Suprapubic skin (tissue), 4 donors: Measurements from ENCODE around the gene WDFY2. TPM values are rescaled to one million over a fixed set of nuclear protein-coding genes. Genes with fewer than 3 reads are reported as not detected.

Experiments
- DNase-seq, 2 donors: peaks; one replicate each; pipeline ENCODE4 v3.0.0-alpha.2; 2019; ENCODE audit warnings: low spot score in 2 of 2
- H3K27ac ChIP-seq: fragments of 200-600 bp; sonication (generic); one replicate; pipeline ENCODE4 v1.5.1; 2019
- H3K27me3 ChIP-seq: fragments of 200-600 bp; sonication (generic); one replicate; pipeline ENCODE4 v1.5.1; 2019
- H3K36me3 ChIP-seq: fragments of 200-600 bp; sonication (generic); one replicate; pipeline ENCODE4 v1.5.1; 2019
- H3K4me1 ChIP-seq: fragments of 200-600 bp; sonication (generic); one replicate; pipeline ENCODE4 v1.5.1; 2019
- H3K4me3 ChIP-seq: fragments of 200-600 bp; sonication (generic); one replicate; pipeline ENCODE4 v1.5.1; 2019; ENCODE audit warnings: mild to moderate bottlenecking
- H3K9me3 ChIP-seq: fragments of 200-600 bp; sonication (generic); one replicate; pipeline ENCODE4 v1.5.1; 2019
- EP300 ChIP-seq: sonication (generic); formaldehyde crosslinking; IDR thresholded peaks from one replicate; pipeline ENCODE4 v1.6.1; 2017; ENCODE audit warnings: antibody characterized with exemption
- POLR2A ChIP-seq, 2 donors: fragments of 450-650 bp; IDR thresholded peaks; one replicate each; pipeline ENCODE4 v1.6.1; 2017; ENCODE audit warnings: antibody characterized with exemption in 2 of 2, mild to moderate bottlenecking in 2 of 2, moderate library complexity in 2 of 2
- POLR2AphosphoS5 ChIP-seq, 3 donors: sonication (generic); formaldehyde crosslinking; IDR thresholded peaks; one replicate each; pipeline ENCODE4 v1.6.1; 2017; ENCODE audit warnings: antibody characterized with exemption in 3 of 3
- WGBS: methylation state at CpG from one replicate; pipeline ENCODE4 v1.1.5; 2018; 5-methylcytosine and 5-hydroxymethylcytosine counted together
- total RNA-seq, 4 donors: library from RNA; depleted of rRNA; stranded (reverse); fragments of >200 nt; gene quantifications; one replicate each; pipeline ENCODE4 v1.1.0, GENCODE V29; 2016
- TF ChIP-seq, protein P1 (sequence below), 2 donors: fragments of 200-600 bp in 1 of 2; fragments of 450-650 bp in 1 of 2; sonication (generic) in 1 of 2; IDR thresholded peaks; one replicate each; pipeline ENCODE4 v1.5.1; 2016 to 2019; ENCODE audit warnings: antibody characterized with exemption in 2 of 2, mild to moderate bottlenecking in 1 of 2, moderate library complexity in 1 of 2

Gene WDFY2
- total RNA-seq, 4 donors from 2014 or later, result 35.3 to 99.2 (median 40.4) TPM

DNA sequence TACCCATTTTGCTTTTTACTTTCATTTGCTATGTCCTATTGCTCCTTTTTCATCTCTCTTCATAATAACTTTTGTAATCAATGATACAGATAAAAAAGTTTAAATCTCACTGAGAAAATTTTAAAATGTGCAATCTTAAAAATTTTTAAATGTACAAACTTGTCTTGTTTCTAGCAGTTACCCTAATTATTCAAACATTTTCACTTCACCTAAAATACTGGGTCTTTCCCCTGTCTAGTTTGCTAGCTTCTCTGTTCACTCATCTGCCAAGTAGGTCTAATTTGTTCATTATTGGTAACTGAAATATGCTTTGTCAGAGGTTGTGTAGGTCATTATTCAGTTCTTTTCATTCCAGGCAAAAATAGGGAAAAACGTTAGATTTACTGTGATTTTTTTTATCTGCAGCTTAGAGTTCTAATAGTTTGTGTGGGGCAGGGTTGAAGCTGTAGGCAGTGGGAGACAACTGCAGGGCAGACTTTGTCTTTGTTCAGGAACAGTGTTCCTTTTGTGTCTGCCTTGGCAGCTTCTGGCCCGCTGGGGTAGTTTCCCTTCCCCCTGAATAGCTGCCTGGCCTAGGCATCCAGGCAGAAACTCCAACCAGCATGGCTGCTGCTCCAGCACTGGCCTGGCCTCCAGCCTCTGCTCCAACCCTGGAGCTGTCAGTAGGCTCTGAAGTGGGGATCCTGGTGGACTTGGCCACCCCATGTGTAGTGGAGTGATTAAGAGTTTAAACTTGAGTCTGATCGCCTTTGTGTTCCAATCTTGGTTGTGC is 48.5 kb downstream of the WDFY2 start:
- peak overlapping the region; percentile 42 for H3K27ac ChIP-seq
- no peak overlapping the region for H3K4me3 ChIP-seq
- H3K27me3 ChIP-seq, result no peaks in the 10 kb centered on the region
- no peaks in the 10 kb centered on the region for H3K36me3 ChIP-seq
- no peaks in the 10 kb centered on the region for H3K9me3 ChIP-seq
- peaks cover 57% of the 10 kb centered on the region for H3K4me1 ChIP-seq
- 60% methylated on average over 3 of the region's 3 CpGs for WGBS
- TF ChIP-seq POLR2A (IDR thresholded peaks at IDR 0.05) (no peak), POLR2AphosphoS5 (IDR thresholded peaks at IDR 0.05) (no peak), EP300 (no peak)
- TF ChIP-seq, protein P1, sequence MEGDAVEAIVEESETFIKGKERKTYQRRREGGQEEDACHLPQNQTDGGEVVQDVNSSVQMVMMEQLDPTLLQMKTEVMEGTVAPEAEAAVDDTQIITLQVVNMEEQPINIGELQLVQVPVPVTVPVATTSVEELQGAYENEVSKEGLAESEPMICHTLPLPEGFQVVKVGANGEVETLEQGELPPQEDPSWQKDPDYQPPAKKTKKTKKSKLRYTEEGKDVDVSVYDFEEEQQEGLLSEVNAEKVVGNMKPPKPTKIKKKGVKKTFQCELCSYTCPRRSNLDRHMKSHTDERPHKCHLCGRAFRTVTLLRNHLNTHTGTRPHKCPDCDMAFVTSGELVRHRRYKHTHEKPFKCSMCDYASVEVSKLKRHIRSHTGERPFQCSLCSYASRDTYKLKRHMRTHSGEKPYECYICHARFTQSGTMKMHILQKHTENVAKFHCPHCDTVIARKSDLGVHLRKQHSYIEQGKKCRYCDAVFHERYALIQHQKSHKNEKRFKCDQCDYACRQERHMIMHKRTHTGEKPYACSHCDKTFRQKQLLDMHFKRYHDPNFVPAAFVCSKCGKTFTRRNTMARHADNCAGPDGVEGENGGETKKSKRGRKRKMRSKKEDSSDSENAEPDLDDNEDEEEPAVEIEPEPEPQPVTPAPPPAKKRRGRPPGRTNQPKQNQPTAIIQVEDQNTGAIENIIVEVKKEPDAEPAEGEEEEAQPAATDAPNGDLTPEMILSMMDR (IDR thresholded peaks at IDR 0.05), result no peak
- DNase-seq, result no peak

DNA sequence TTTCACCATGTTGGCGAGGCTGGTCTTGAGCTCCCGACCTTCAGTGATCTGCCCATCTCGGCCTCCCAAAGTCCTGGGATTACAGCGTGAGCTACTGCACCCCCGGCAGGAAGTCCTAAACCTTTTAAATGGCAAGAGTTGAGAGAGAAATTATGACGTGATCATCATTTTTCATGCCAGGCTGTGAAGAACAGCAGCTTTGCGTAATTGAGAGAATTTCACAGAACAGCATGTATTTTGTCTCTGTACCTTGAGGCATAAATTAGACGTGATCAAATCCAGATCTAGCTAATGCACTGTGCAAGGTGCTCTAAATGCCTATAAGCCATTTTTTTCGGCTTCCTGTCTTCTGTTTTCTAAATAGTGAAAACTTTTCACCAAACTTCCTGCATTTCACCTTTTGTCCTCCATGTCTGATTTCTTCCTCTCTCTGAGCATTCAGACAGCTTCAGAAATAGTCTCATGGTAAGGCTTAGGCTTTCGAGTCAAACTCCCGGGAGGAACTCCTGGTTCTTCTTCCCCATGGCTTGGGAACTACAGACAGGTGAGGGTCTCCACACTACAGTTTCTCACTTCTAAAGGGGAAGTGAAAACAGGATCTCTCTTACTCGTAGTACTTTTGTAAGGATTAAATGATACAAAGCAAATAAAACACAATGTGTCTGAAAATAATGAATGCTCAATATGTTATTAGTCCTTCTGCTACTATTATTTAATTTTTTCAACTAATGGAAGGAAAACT is 51.0 kb downstream of the WDFY2 start:
- TF ChIP-seq EP300 (no peak), POLR2AphosphoS5 (IDR thresholded peaks at IDR 0.05) (no peak), POLR2A (IDR thresholded peaks at IDR 0.05) (no peak)
- TF ChIP-seq, protein P1 (IDR thresholded peaks at IDR 0.05), result no peak
- no peaks in the 10 kb centered on the region for H3K27me3 ChIP-seq
- H3K36me3 ChIP-seq, result no peaks in the 10 kb centered on the region
- H3K4me3 ChIP-seq, result no peak overlapping the region
- H3K4me1 ChIP-seq, result peaks cover 57% of the 10 kb centered on the region
- DNase-seq, result no peak
- 75% methylated on average over 12 of the region's 12 CpGs for whole genome bisulfite sequencing
- no peaks in the 10 kb centered on the region for H3K9me3 ChIP-seq
- H3K27ac ChIP-seq, result no peak overlapping the region

DNA sequence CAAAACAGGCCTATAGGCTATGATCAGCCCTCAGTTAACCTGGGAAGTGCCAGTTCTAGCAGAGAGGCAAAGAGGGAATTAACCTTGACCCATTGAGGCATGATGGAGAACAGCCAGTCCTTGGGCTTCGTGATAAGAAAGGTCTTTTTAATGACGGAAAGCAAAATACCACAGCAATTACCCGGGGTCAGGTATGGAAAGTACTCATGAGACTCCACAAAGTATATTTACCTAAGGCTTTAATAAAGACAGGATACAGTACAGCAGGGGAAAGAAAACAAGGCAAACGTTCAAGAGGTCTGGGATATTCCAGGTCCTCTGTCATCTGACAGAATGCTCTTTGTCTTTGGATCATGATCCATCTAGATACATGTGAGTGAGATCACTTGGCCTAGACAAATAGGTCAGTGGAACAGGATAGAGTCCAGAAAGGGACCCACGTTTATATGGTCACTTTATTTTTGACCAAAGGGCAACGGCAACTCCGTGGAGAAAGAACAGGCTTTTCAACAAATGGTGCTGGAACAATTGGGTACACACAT is 52.2 kb downstream of the WDFY2 start:
- H3K4me3 ChIP-seq, result no peak overlapping the region
- TF ChIP-seq POLR2A (IDR thresholded peaks at IDR 0.05), result no peak
- no peak for TF ChIP-seq EP300
- no peak for TF ChIP-seq POLR2AphosphoS5 (IDR thresholded peaks at IDR 0.05)
- TF ChIP-seq, protein P1 (IDR thresholded peaks at IDR 0.05), result no peak
- H3K9me3 ChIP-seq, result no peaks in the 10 kb centered on the region
- H3K36me3 ChIP-seq, result no peaks in the 10 kb centered on the region
- H3K4me1 ChIP-seq, result peaks cover 51% of the 10 kb centered on the region
- no peak for DNase-seq
- no peaks in the 10 kb centered on the region for H3K27me3 ChIP-seq
- H3K27ac ChIP-seq, result no peak overlapping the region
- 75% methylated on average over 7 of the region's 7 CpGs for WGBS

DNA sequence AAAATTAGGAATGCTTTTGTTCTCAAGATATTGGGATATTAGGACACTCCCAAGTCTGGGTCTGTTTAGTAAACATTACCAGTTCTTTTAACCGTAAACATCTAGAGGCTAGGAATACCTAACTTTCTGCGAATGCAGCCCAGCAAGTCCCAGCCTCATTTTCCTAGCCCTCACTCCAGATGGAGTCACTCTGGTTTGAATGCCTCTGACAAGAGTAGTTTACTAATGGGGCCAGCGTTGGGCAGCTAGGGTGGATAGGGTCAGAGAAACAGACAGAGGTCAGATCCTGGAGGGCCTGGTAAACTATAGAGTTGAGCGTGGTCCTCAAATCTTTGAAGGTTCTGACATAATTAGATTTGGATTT is 53.6 kb downstream of the WDFY2 start:
- WGBS, result 81% methylated on average over 4 of the region's 4 CpGs
- Histone ChIP-seq H3K36me3 (no peaks in the 10 kb centered on the region), H3K9me3 (no peaks in the 10 kb centered on the region), H3K27me3 (no peaks in the 10 kb centered on the region), H3K4me3 (no peak overlapping the region), H3K27ac (peak overlapping the region; percentile 32), H3K4me1 (peaks cover 38% of the 10 kb centered on the region)
- TF ChIP-seq POLR2AphosphoS5 (IDR thresholded peaks at IDR 0.05) (no peak), POLR2A (IDR thresholded peaks at IDR 0.05) (no peak), EP300 (no peak)
- TF ChIP-seq, protein P1 (IDR thresholded peaks at IDR 0.05), result no peak
- DNase-seq, result no peak
